ENCODE data around the gene S100A10.

GRCh38 chr1:151948506-151948905, 45.2 kb downstream of the S100A10 start:
- TF ChIP-seq ATF1 (CRISPR knock-in tag; IDR thresholded peaks at IDR 0.05) = no peak
- no peak for TF ChIP-seq ZNF121 (CRISPR knock-in tag; IDR thresholded peaks at IDR 0.05)
- no peak for TF ChIP-seq HMGXB4 (CRISPR knock-in tag; IDR thresholded peaks at IDR 0.05)
- no peak for TF ChIP-seq USF2 (CRISPR knock-in tag; IDR thresholded peaks at IDR 0.05)
- no peak for TF ChIP-seq ESRRA (CRISPR knock-in tag; IDR thresholded peaks at IDR 0.05; ENCODE audit: borderline replicate concordance)
- no peak for TF ChIP-seq MAX (CRISPR knock-in tag; IDR thresholded peaks at IDR 0.05)
- TF ChIP-seq CTCF (IDR thresholded peaks at IDR 0.05) = no peak
- TF ChIP-seq MXD4 (CRISPR knock-in tag; IDR thresholded peaks at IDR 0.05; ENCODE audit: borderline replicate concordance) = no peak
- TF ChIP-seq USF1 (CRISPR knock-in tag; IDR thresholded peaks at IDR 0.05) = no peak

Measured in WTC11 (cell line).